Activated CD4-positive, alpha-beta T cell treated with anti-CD3 and anti-CD28 coated beads, Interleukin-2, amount 50 U/mL, for 24 hours (primary cell): ENCODE data around the gene PORCN.
"Not testable (repeated sequence)": the region's sequence is repeated elsewhere in the genome, so short reads cannot be mapped to it uniquely, and the experiment has no call there.

Experiments
- DNase-seq, 2 donors: peaks; one replicate each; pipeline ENCODE4 v3.0.0-alpha.2; 2020; ENCODE audit warnings: low read depth in 1 of 2, low spot score in 1 of 2

PORCN gene

DNA sequence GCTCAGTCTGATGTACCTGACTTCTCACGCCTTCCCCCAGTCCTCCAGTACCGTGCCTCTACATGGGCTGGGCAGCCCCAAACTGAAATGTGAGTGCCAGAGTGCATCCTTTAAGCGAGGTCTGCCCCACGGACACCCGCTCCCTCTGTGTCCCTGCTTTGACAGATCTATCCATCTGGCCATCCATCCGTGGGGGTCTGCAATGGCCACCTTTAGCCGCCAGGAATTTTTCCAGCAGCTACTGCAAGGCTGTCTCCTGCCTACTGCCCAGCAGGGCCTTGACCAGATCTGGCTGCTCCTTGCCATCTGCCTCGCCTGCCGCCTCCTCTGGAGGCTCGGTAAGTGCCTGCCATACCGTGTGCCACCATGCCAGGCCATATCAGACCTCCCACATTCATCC, 827 bp downstream of the PORCN start:
- no peak for DNase-seq

DNA sequence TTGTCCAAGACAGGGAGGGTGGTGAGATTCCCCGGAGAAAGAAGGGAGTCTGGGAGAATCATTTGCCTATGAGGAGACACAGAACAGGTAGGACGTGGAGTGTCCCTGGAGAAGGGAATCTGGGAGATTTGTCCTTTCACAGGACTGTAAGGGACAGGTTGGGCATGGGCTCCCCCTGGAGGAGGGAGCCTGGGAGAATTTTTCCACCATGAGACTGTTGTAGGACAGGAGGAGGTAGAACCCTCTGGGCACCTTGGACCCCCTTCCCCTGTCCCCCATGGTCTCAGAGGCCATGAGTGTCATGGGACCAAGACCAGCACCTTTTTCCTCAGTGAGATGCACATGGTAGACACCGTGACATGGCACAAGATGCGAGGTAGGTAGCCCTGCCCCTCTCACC, 2.8 kb downstream of the PORCN start:
- DNase-seq, result no peak

DNA sequence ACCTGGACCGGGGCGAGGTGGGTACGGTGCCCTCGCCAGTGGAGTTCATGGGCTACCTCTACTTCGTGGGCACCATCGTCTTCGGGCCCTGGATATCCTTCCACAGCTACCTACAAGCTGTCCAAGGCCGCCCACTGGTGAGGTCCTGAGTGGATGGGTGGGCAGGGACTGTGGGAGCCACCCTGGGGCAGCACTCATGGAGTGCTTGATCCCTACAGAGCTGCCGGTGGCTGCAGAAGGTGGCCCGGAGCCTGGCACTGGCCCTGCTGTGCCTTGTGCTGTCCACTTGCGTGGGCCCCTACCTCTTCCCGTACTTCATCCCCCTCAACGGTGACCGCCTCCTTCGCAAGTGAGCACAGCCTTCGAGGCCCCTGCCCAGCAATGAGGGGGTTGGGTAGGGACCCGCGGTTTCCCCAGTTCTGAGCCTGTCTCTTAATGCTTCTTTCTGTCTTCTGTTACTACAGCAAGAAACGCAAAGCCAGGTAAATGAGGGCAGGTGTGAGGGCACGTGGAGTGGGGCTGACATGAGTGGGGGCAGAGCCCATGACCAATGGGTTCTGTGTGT, 3.7 kb downstream of the PORCN start:
- no peak for DNase-seq

DNA sequence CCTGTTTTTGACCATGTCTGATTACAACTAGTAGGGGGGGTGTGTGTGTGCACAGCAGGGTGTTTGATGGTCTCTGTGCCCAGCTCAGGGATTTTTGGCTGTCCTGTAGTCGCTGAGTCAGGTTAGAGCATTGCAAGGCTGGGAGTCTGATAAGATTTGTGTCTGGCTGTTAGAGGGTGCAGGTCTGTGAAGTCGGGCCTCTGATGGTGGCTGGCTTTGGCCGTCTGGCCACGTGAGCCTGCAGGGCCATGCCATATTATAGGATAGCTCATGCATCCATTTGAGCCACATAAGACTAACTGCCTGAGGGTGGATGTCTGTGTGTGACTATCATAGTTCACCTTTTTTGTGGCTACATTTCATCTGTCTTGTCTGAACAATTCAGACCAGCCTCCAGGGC, 4.9 kb downstream of the PORCN start:
- DNase-seq, result no peak

DNA sequence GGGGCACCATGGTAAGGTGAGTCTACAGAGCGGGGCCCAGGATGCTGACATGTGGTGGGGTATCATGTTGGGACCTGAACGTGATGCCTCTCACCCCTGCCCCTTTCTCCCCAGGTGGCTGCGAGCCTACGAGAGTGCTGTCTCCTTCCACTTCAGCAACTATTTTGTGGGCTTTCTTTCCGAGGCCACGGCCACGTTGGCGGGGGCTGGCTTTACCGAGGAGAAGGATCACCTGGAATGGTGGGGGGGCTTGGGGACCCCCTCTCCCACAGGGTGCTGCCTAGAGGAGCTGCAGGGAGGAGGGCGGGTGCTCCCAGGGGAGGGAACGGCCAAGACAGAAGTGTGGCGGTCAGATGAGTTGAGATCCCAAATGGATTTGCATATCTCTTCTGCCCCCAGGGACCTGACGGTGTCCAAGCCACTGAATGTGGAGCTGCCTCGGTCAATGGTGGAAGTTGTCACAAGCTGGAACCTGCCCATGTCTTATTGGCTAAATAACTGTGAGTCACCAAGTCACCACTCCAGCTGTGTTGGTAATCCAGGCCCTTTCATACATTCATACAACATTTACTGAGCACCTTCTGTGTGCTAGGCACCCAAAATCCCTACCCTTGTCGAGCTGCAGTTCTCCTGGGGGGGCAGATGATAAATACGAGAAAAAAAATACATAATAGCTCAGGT, 5.5 kb downstream of the PORCN start:
- no peak for DNase-seq

DNA sequence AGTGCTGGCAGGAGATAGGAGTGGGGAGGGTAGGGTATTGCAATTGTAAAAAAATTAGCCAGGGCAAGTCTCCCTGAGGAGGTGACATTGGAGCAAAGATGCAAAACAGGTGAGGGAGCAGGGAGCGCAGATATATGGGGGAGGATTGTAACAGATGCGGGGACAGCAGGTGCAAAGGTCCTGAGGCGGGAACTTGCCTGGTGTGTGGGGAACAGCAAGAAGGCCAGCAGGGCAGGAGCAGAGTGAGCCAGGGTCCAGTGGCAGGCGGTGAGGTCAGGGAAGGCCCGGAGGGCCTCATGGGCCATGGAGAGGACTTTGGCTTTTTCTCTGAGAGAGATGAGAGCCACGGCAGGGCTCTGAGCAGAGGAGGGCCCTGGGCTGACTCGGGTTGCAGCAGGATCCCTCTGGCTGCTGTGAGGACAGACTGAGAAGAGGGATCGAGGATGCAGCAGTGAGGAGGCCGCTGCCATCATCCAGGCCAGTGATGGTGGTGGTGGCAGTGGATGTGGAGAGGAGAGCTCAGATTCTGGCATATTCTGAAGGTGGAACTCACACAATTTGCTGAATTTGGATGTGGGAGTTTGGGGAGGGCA, 6.2 kb downstream of the PORCN start:
- DNase-seq, result no peak

DNA sequence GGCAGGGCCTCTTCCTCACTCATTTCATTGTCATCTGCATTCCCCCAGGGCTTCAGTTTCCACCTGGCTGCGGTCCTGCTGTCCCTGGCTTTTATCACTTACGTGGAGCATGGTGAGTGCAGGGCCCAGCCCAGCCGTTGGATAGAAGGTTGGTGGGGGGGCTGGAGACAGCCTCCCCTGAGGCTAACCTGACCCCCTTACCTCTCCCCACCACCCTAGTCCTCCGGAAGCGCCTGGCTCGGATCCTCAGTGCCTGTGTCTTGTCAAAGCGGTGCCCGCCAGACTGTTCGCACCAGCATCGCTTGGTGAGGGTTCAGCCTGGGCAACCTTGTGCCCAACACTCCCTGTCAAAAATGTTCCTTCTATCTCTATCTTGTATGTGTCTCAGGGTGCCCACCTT, 7.0 kb downstream of the PORCN start:
- no peak for DNase-seq

DNA sequence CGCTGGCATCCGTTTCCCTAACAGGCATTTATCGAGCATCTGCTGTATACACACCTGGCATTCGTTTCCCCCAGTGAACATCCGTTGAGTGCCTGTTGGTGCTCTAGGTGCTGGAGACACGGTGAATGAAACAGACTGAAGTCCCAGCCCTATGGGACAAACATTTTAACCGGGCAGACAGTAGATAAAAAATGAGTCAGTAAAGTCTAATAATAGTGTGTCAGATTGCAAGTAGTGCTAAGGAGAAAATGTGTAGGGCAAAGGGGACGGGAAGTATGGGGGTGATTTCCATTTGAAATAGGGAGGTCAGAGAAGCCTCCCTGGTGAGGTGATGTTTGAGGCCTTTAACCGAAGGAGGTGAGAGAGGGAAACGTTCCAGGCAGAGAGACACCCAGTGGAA, 7.5 kb downstream of the PORCN start:
- DNase-seq, result no peak

DNA sequence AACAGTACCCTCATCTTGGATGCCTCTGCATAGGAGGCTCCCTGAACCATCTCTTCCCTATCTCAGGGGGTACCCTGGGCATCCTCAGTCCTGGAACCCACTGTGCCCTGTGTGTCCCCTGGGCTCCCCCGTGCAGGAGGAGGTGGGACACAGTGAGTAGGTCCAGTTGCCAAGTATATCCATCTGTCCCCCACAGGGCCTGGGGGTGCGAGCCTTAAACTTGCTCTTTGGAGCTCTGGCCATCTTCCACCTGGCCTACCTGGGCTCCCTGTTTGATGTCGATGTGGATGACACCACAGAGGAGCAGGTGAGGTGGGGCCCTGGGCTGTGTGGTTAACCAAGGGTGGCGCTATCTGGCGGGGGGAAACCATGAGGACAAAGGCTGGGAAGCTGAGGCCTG, 8.2 kb downstream of the PORCN start:
- DNase-seq, result no peak

DNA sequence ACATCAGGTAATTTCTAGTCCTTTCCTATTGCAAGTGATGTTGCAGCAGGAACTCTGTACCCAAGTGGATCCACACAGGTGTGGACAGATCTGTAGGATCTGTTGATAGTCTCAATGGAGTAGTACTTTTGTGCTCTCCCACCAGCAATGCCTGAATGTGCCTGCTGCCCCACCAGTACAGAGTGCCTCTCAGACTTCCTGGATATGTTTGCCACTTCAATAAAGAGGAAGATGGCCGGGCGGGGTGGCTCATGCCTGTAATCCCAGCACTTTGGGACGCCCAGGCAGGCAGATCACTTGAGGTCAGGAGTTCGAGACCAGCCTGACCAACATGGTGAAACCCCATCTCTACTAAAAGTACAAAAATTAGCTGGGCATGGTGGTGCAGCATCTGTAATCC, 10.7 kb downstream of the PORCN start:
- not testable (repeated sequence) for DNase-seq

DNA sequence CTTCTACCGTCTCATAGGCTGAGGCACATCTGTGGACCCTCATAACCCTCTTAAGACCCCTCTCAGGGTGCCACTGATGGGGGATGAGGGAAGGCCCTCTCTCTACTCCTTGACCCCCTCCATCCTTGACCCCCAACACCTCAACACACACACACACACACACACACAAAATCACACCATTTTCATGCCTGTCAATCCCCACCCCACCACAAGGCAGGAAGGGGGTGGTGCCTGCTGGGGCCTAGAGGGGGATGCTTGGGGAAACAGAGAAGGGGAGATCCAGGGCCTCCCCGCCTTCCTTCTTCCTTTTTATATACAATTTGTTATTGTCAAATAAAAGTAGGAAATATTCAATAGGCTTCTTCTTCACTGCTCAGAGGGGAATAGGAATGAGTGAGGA, 11.7 kb downstream of the PORCN start:
- no peak for DNase-seq

DNA sequence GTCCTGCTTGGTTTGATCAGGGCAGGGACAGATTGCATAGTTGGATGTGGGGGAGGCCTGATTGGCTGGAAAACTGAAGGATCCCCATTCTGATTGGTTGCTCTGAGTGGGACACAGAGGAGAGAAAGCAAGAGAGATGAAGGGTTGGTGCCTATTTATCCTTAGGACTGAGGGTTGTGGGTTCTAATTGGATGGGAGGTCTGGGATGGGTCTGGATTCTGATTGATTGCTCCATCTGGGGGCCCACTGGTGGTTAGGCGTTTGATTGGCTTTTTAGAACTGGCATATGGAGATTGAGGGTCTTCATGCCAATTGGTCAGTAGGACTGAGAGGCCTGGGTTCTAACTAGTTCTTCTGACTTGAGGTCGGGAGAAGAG, 12.2 kb downstream of the PORCN start:
- DNase-seq, result no peak

DNA sequence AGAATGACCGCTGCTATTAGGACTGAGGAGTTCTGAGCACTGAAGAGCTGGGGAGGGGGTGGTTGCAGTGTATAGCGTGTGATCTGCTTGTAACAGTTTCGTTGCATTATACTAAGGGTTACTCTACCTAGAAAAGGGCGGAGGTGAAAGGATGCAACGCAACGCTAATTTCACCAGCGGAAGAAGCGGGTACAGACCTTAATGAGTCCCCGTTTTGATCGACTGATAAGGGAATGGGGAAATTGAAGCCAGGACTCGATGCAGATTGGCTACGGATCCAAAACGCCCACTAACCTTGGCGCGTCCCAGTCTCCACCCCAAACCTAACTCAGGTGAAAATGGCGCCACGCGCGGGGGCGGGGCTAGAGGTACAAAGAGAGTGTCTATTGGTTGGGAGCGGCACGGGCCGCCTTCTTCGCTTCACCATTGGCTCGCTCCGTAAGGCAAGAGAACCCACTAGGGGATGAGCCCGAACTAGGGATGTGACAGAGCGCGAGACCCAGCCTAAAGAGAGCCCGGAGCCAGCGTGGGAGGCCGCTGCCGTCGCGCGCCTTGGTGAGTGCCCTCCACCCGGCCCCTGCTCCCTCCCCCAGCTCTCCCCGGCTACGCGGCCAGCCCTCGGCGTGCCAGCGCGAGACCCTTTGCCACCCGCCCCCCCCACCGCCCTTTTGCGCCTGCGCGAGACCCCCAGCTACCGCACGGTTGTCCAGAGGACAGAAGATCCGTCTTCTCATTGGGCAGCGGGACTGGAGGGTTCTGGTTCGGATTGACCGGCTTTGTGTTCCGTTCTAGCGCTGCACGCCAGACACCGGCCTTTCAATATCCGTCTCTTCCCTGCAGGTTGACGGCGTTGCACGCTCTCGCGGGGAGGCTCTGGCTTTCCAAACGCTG, 12.8 kb downstream of the PORCN start, which contains the start of gene EBP:
TSS of gene EBP (plus strand) at position 456 of the 891 bp plus-strand sequence. CDS start 1,964 bp downstream, outside the sequence.
- DNase-seq, result peak; percentile 80 to 93

DNA sequence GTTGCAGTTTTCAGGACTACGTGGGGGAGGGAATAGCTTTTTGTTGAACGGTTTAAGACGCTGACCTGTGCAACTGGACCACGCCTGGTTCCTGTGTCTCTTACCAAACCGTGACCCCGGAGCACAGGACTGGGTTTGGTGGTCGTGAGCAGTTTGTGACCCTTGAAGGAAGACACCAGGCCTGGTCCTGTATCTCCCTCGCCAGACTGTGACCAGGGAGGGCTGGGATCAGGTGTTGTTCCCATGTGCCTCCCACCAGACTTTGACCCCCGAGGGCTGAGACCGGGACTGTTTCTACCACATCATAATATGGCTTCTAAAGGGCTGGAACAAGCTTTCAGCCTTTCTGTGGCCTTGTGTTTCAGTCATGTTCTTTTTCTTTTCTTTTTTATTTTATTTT, 13.5 kb downstream of the PORCN start:
- DNase-seq, result no peak

DNA sequence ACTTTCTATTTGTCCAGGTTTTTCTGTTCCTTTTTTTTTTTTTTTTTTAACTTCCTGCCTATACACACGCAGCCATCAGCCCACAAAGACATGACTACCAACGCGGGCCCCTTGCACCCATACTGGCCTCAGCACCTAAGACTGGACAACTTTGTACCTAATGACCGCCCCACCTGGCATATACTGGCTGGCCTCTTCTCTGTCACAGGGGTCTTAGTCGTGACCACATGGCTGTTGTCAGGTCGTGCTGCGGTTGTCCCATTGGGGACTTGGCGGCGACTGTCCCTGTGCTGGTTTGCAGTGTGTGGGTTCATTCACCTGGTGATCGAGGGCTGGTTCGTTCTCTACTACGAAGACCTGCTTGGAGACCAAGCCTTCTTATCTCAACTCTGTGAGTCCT, 14.9 kb downstream of the PORCN start:
- DNase-seq, result no peak

DNA sequence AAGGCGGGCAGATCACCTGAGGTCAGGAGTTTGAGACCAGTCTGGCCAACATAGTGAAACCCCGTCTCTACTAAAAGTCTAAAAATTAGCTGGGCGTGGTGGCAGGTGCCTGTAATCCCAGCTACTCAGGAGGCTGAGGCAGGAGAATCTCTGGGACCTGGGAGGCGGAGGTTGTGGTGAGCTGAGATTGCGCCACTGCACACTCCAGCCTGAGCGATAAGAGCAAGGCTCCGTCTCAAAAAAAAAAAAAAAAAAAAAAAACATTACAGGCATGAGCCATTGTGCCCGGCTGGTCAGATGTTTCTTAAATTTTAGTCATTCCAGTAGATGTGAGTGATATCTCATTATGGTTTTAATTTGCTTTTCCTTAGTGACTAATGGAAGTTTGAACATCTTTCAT, 17.1 kb downstream of the PORCN start:
- DNase-seq, result not testable (repeated sequence)

DNA sequence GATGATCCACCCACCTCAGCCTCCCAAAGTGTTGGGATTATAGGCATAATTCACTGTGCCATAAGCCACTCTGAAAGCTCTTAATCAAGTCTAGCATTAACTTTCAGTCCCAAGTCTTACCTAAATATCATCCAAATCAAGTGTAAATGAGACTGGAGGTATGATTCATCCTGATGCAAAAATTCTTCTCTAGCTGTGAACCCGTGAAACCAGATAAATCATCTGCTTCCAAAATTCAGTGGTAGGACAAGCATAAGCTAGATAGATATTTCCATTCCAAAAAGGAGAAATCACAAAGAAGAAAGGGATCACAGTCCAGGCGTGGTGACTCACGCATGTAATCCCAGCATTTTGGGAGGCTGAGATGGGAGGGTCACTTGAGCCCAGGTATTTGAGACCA, 21.9 kb downstream of the PORCN start:
- no peak for DNase-seq

DNA sequence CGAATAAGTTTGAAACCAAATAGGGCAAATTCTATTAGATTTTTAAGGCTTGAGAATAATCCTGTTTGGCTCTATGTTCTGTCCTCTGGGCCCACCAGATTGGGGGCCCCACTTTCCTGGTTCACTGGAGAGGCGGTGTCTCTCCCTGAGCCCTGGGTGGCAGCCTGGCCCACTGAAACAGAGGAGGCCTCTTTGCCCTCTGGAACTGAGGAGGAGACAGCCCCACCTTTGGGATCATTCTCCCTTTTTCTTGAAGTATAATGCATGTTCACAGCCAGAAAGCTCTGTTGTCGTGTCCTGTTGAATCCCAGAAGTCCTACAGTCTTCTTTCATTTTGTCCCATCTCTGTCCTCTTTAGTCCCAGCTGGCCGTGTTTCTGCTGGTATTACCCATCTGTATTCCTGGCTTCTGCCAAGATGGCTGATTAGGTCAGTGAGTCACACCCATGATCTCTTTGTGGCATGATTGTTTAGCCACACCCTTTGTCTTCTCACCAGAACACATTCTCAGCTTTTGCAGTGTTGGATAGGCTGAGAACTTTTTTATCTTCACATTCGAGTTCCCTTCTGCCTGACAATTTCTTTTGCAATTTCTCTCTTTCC, 22.7 kb downstream of the PORCN start:
- no peak for DNase-seq

DNA sequence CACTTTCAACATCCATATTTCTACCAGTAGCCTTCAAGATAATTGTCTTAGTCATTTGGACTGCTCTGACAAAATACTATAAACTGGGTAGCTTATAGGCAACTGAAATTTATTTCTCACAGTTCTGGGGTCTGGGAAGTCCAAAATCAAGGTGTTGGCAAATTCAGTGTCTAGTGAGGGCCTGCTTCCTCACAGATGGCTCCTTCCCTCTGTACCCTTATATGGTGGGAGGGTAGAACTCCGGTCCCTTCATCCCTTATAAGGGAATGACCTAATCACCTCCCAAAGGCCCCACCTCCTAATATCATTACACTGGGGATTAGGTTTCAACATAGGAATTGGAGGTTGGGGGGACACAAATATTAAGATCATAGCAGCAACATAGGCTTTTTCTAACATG, 23.4 kb downstream of the PORCN start:
- no peak for DNase-seq

DNA sequence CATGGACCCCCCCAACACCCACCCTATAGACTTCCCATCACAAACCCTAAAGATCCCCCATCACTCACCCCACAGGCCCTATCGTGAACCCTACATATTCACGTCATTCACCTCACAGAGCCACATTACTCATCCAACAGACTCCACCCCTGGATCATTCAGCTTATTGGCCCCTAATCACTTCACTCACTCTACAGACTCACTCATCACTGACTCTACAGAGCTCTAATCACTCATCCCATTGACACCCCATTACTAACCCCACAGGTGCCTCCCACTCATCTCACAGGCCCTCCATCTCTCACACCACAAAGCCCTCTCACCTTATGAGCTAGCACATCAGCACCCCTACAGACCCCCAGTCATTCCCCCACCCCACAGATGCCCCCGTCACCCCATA, 24.4 kb downstream of the PORCN start:
- DNase-seq, result no peak

DNA sequence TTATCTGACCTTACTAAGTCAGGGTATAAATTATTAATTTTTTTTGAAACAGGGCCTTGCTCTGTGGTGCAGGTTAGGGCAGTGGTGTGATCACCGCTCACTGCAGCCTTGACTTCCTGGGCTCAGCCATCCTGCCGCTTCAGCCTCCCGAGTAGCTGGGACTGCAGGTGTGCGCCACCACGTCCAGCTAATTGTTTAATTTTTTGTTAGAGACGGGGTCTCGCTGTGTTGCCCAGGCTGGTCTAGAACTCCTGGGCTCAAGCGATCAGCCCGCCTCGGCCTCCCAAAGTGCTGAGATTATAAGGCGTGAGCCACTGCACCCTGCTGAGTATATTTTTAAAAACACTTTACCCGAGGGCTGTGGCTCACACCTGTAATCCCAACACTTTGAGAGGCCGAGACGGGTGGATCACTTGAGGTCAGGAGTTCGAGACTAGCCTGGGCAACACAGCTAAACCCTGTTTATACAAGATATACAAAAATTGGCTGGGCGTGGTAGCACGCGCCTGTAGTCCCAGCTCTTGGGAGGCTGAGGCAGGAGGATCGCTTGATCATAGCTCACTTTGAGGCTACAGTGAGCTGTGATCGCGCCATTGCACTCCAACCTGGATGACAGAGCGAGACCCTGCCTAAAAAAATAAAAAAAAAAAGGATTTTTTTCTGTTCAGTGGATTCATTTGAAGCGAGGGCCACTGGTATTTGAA, 30.0 kb downstream of the PORCN start:
- no peak for DNase-seq
